SK-N-MC (cell line): Measurements from ENCODE around the gene ARIH1.

Experiments
- EZH2 ChIP-seq: fragments of 200-600 bp; sonication (generic); IDR thresholded peaks from one replicate; pipeline ENCODE4 v1.6.1; 2017; ENCODE audit warnings: antibody characterized with exemption
- FOXP2 ChIP-seq: optimal IDR thresholded peaks from 2 replicates; pipeline ENCODE3; 2011; ENCODE audit warnings: mild to moderate bottlenecking, moderate library complexity; ENCODE audit not compliant: insufficient read depth; ENCODE audit errors: extremely low read length, control extremely low read depth
- POLR2AphosphoS5 ChIP-seq: IDR thresholded peaks from 2 replicates; pipeline ENCODE4 v1.6.1; 2012; ENCODE audit warnings: mild to moderate bottlenecking, low read depth, low read length, borderline replicate concordance

GRCh38 chr15:72599855-72600464 lies 125.8 kb downstream of the ARIH1 start:
- TF ChIP-seq POLR2AphosphoS5 (no peak), EZH2 (no peak), FOXP2 (no peak)
